ENCODE data around the gene RAB40C. TPM values are rescaled to one million over a fixed set of nuclear protein-coding genes. Genes with fewer than 3 reads are reported as not detected.

Gene RAB40C
- total and polyA plus RNA-seq, 2 donors from 2014 or later: 18.1 to 24.0 TPM

DNA sequence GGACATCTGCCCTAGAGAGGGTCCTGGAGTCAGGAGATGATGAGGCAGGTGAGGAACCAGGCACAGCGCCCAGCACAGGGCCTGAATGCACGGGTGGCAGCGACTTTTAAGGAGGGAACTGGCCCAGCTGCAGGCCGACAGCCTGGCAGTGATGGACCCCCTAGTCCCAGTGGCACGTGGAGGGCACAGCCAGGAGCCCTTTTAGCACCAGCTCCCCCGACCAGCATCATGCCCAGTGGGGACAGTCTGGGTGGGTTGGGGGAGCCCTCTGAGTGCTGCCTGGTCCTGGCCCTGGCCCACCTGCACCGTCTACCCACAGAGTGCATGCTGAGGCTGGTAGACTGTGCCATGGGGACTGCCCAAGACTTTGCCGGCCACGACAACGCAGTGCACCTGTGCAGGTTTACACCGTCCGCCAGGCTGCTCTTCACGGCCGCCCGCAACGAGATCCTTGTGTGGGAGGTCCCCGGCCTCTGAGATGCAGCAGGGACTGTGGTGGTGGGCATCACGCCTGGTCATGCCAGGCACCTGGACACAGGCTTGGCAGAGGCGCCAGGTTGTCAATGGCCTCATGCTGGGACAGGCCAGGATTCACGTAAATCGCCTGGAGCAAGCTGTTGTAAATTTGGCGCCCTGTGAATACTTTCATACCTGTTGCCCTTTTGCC, 77.4 kb downstream of the RAB40C start:
- H3K27me3 ChIP-seq (ENCODE audit: control insufficient read depth, insufficient read depth, low read length): no peaks in the 10 kb centered on the region
- peaks cover 0 to 12% (median 3%) of the 10 kb centered on the region in 3 donors for H3K36me3 ChIP-seq (ENCODE audit: control insufficient read depth in 2 of 3, insufficient read depth in 3 of 3, low read length in 3 of 3)
- TF ChIP-seq, protein P1, sequence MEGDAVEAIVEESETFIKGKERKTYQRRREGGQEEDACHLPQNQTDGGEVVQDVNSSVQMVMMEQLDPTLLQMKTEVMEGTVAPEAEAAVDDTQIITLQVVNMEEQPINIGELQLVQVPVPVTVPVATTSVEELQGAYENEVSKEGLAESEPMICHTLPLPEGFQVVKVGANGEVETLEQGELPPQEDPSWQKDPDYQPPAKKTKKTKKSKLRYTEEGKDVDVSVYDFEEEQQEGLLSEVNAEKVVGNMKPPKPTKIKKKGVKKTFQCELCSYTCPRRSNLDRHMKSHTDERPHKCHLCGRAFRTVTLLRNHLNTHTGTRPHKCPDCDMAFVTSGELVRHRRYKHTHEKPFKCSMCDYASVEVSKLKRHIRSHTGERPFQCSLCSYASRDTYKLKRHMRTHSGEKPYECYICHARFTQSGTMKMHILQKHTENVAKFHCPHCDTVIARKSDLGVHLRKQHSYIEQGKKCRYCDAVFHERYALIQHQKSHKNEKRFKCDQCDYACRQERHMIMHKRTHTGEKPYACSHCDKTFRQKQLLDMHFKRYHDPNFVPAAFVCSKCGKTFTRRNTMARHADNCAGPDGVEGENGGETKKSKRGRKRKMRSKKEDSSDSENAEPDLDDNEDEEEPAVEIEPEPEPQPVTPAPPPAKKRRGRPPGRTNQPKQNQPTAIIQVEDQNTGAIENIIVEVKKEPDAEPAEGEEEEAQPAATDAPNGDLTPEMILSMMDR (IDR thresholded peaks at IDR 0.05; ENCODE audit: borderline replicate concordance, extremely low read depth, insufficient read depth): no peak
- peaks cover 0 to 14% (median 4%) of the 10 kb centered on the region in 3 donors for H3K4me1 ChIP-seq (ENCODE audit: control insufficient read depth in 2 of 3, insufficient read depth in 2 of 3, low read depth in 1 of 3, low read length in 3 of 3)
- H3K27ac ChIP-seq (ENCODE audit: low read depth in 2 of 2, low read length in 2 of 2): peak overlapping the region; percentile 2 to 9
- no peaks in the 10 kb centered on the region for H3K9me3 ChIP-seq (ENCODE audit: control insufficient read depth in 2 of 3, insufficient read depth in 1 of 3, low read length in 3 of 3)
- H3K4me3 ChIP-seq (ENCODE audit: low read length in 3 of 3): peak overlapping the region in 2 of 3 donors; percentile 6 to 77
- DNase-seq (no peak), FAIRE-seq (no peak)
- intact Hi-C loops (cut with DNase I): no loop called here
- peak overlapping the region in 2 of 3 donors; percentile 33 to 61 for H3K9ac ChIP-seq (ENCODE audit: low read length in 3 of 3)

DNA sequence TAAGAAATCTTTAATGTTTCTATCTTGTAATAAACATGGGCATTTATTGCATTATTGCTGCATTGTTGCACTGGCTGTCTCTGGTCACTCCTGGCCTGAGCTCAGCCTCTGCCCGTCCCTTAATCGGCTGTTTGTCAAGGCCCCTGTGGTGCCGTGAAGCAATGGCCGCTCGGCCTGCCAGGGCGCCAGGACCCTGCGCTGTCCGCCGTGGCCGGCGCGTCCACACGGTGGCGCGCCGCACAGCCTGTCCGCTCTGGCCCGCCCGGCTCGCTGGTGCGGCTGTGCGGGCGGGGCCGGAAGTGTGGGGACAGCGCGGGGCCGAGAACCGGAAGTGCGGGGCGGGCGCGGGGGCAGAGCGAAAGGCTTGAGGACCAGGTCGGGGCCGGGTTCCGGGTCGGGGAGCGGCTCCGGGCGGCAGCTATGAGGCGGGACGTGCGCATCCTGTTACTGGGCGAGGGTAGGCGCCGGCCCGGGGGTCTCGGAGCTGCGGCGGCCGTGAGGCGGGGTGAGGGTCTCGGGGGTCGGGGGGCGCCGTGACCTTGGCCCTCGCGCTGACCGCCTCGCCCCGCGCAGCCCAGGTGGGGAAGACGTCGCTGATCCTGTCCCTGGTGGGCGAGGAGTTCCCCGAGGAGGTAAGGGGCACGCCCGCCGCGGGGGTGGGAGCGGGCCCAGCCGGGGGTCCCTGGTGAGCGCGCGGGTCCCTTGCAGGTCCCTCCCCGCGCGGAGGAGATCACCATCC, 78.1 kb downstream of the RAB40C start, which contains the start of gene RHOT2:
RHOT2 (plus strand) TSS at position 353 of the 739 bp plus-strand sequence; CDS start at position 421, 68 bp downstream.
- Histone ChIP-seq H3K9ac (ENCODE audit: low read length in 3 of 3) (peak within 1 kb of the TSS in 2 of 3 donors; percentile 77 to 87), H3K4me1 (ENCODE audit: control insufficient read depth in 2 of 3, insufficient read depth in 2 of 3, low read depth in 1 of 3, low read length in 3 of 3) (peaks cover 0 to 14% (median 4%) of the 10 kb centered on the region in 3 donors), H3K36me3 (ENCODE audit: control insufficient read depth in 2 of 3, insufficient read depth in 3 of 3, low read length in 3 of 3) (peaks cover 0 to 12% (median 8%) of the 10 kb centered on the region in 3 donors), H3K4me3 (ENCODE audit: low read length in 3 of 3) (peak within 1 kb of the TSS; percentile 39 to 77 (median 49)), H3K27ac (ENCODE audit: low read depth in 2 of 2, low read length in 2 of 2) (peak within 1 kb of the TSS; percentile 17 to 43), H3K27me3 (ENCODE audit: control insufficient read depth, insufficient read depth, low read length) (no peaks in the 10 kb centered on the region), H3K9me3 (ENCODE audit: control insufficient read depth in 2 of 3, insufficient read depth in 1 of 3, low read length in 3 of 3) (no peaks in the 10 kb centered on the region)
- DNase-seq: peak; percentile 94 to 98 (median 96)
- TF ChIP-seq, protein P1 (IDR thresholded peaks at IDR 0.05; ENCODE audit: borderline replicate concordance, extremely low read depth, insufficient read depth): peak; percentile 83
- no peak for FAIRE-seq
- intact Hi-C loops (cut with DNase I): no loop called here

DNA sequence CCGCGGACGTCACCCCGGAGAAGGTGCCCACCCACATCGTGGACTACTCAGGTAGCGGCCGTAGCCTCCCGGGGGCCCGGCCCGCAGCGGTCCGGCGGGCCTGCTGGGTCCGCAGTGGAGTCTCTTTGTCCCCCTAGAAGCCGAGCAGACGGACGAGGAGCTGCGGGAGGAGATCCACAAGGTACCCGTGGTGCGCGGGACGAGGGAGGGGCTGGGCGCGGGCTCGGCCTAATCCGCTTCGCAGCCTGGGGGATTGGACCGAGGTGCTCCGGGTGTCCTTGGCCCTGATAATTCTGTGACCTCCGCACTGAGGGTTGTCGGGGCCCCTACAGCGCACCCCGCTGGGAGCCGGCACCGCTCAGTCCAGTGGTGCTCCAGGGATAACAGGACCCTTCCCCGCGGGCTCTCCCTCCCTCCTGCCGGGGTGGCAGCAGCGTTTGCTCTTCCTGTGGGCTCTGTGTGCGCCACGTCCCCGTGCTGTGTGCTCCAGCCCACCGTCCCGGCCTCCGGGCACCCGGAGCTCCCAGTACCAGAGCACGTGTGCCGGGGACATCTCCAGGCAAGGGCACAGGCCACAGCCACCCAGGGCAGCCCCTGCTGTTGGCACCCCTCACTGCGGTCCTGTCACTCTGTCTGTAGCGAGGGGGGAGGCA, 78.8 kb downstream of the RAB40C start:
- Histone ChIP-seq H3K4me1 (ENCODE audit: control insufficient read depth in 2 of 3, insufficient read depth in 2 of 3, low read depth in 1 of 3, low read length in 3 of 3) (peaks cover 0 to 14% (median 4%) of the 10 kb centered on the region in 3 donors), H3K27me3 (ENCODE audit: control insufficient read depth, insufficient read depth, low read length) (no peaks in the 10 kb centered on the region), H3K9ac (ENCODE audit: low read length in 3 of 3) (peak overlapping the region in 2 of 3 donors; percentile 77 to 87), H3K27ac (ENCODE audit: low read depth in 2 of 2, low read length in 2 of 2) (peak overlapping the region; percentile 17 to 43), H3K4me3 (ENCODE audit: low read length in 3 of 3) (peak overlapping the region; percentile 39 to 77 (median 49)), H3K9me3 (ENCODE audit: control insufficient read depth in 2 of 3, insufficient read depth in 1 of 3, low read length in 3 of 3) (no peaks in the 10 kb centered on the region), H3K36me3 (ENCODE audit: control insufficient read depth in 2 of 3, insufficient read depth in 3 of 3, low read length in 3 of 3) (peaks cover 0 to 12% (median 10%) of the 10 kb centered on the region in 3 donors)
- FAIRE-seq (no peak), DNase-seq (no peak)
- intact Hi-C loops (cut with DNase I): no loop called here
- TF ChIP-seq, protein P1 (IDR thresholded peaks at IDR 0.05; ENCODE audit: borderline replicate concordance, extremely low read depth, insufficient read depth): no peak

All from kidney (tissue), 14 donors.